Spleen (tissue), 11 donors: ENCODE measurements around the gene FARP1. TPM values are rescaled to one million over a fixed set of nuclear protein-coding genes. Genes with fewer than 3 reads are reported as not detected.

Source experiments
- DNase-seq: peaks from one replicate; pipeline ENCODE4 v3.0.0-alpha.2; 2020
- H3K27ac ChIP-seq, 8 donors: fragments of 200-600 bp; sonication (generic) in 7 of 8; 1 replicate in 4 of 8; 2 replicates in 4 of 8; pipeline versions ENCODE4 v1.5.0 to v1.8.0; 2016 to 2021; ENCODE audit warnings: inconsistent platforms in 4 of 8, mild to moderate bottlenecking in 4 of 8, moderate library complexity in 1 of 8
- H3K27me3 ChIP-seq, 7 donors: fragments of 200-600 bp; sonication (generic) in 6 of 7; replicated peaks in 1 of 7; 1 replicate in 4 of 7; 2 replicates in 3 of 7; pipeline versions ENCODE4 v1.5.0 to v1.8.0; 2016 to 2021; ENCODE audit warnings: inconsistent platforms in 3 of 7, mild to moderate bottlenecking in 1 of 7
- H3K36me3 ChIP-seq, 6 donors: fragments of 200-600 bp; sonication (generic) in 5 of 6; 1 replicate in 4 of 6; 2 replicates in 2 of 6; pipeline versions ENCODE4 v1.5.0 to v1.8.0; 2016 to 2021; ENCODE audit warnings: inconsistent platforms in 2 of 6
- H3K4me1 ChIP-seq, 6 donors: fragments of 200-600 bp; sonication (generic) in 5 of 6; 1 replicate in 3 of 6; 2 replicates in 3 of 6; pipeline versions ENCODE4 v1.5.0 to v1.8.0; 2016 to 2021; ENCODE audit warnings: inconsistent platforms in 3 of 6
- H3K4me3 ChIP-seq, 8 donors: fragments of 200-600 bp; sonication (generic) in 7 of 8; 1 replicate in 4 of 8; 2 replicates in 4 of 8; pipeline versions ENCODE4 v1.5.0 to v1.8.0; 2016 to 2021; ENCODE audit warnings: inconsistent platforms in 4 of 8, mild to moderate bottlenecking in 4 of 8, moderate library complexity in 2 of 8
- H3K9me3 ChIP-seq, 8 donors: fragments of 200-600 bp; sonication (generic) in 7 of 8; 1 replicate in 4 of 8; 2 replicates in 4 of 8; pipeline versions ENCODE4 v1.5.0 to v1.8.0; 2016 to 2021; ENCODE audit warnings: inconsistent platforms in 4 of 8
- CTCF ChIP-seq, 11 experiments: fragments of 200-600 bp in 7 of 11; fragments of 450-650 bp in 4 of 11; sonication (generic) in 4 of 11; IDR thresholded peaks in 8 of 11; conservative IDR thresholded peaks in 3 of 11; 1 replicate in 7 of 11; 2 replicates in 4 of 11; pipeline versions ENCODE4 v1.4.0 to v1.8.0; 2016 to 2021; ENCODE audit warnings: antibody characterized with exemption in 11 of 11, inconsistent platforms in 4 of 11, mild to moderate bottlenecking in 1 of 11
- POLR2A ChIP-seq, 3 donors: fragments of 450-650 bp; IDR thresholded peaks; one replicate each; pipeline ENCODE4 v1.5.1; 2017; ENCODE audit warnings: antibody characterized with exemption in 3 of 3, mild to moderate bottlenecking in 1 of 3
- POLR2AphosphoS5 ChIP-seq, 3 donors: sonication (generic); formaldehyde crosslinking; IDR thresholded peaks; one replicate each; pipeline ENCODE4 v1.5.1; 2017; ENCODE audit warnings: antibody characterized with exemption in 3 of 3
- WGBS, 5 donors: extraction: QIAGEN DNeasy Blood & Tissue Kit in 3 of 5; methylation state at CpG; one replicate each; pipeline versions ENCODE4 v1.1.5 to v1.1.7; 2013 to 2018; 5-methylcytosine and 5-hydroxymethylcytosine counted together
- intact Hi-C: fragments of 100-400 bp; cut with DNase I; formaldehyde crosslinking; loops from one replicate; pipeline ENCODE4 v1.15.0; 2023; ENCODE audit warnings: low total_unique reads
- polyA plus RNA-seq, 3 donors: library from polyadenylated mRNA; stranded (reverse); fragments of 200-250 nt; gene quantifications; one replicate each; pipeline ENCODE4 v1.2.1, GENCODE V29; 2013
- total RNA-seq, 7 donors: library from RNA; depleted of rRNA in 3 of 7; stranded (reverse); fragments of >200 nt in 3 of 7; fragmentation: NEBNext Ultra II Directional in 4 of 7; extraction: Animal tissue kit (Norgen Biotek cat#: 25700) in 4 of 7; gene quantifications; one replicate each; pipeline versions ENCODE4 v1.1.0 to v1.2.1, GENCODE V29; 2016 to 2021
- donor health status: healthy with polysubstance abuse.
- donor health status: DM: no; HTN: no; CAD: no; lungs with moderate emphysema.
- donor health status: DM: no; HTN: no; CAD: no.
- donor health status: Bipolar disorder and iron deficiency.
- donor health status: healthy.
- donor health status: DM: no; HTN: no; CAD: no.
- donor health status: DM: yes; HTN: yes; CAD: no.

Gene FARP1
- total and polyA plus RNA-seq, 10 donors, result 3.7 to 60.9 (median 33.0) TPM

DNA sequence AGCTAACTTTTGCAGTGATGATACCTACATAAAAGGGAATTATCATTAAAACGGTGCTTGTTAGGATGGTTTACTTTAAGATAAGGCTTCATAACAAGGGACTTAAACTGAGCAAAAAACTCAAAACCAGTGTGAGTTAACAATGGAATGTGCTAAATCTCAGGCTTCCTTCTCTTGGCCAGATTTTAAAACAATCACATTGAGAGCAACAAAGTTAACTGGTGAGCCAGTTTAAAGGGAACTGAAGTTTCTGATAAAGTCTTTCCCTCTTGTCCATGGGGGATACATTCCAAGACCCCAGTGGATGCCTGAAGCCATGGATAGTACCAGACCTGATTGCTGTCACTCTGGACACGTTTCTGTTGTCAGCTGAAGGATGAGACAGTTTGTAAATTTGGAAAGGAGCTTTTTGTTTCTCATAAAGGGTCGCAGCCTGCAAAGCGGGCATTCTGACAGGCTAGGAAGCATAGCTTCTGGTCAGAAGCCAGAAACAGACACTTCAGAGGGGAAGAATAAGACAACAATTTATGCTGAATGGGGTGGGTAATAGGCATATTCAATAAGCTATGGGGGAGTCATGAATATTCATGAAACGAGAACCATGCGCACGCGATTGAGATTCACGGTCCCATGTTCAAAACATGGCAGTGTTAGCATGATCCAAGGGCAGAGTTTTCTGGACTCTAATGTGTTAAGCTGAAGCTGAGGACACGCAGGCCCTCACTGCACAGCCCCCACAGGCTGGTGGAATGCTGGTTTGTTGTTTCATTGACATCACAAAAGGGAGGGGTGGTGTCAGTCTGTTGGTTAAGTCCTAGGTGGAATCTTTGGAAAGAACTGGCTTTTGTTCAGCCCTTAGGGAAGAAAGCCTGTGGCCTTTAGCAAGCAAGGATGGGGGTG lies 184.7 kb downstream of the FARP1 start:
- Histone ChIP-seq H3K4me3 (no peak overlapping the region), H3K9me3 (no peaks in the 10 kb centered on the region), H3K36me3 (no peaks in the 10 kb centered on the region), H3K27ac (no peak overlapping the region), H3K27me3 (no peaks in the 10 kb centered on the region), H3K4me1 (peaks cover 0 to 5% (median 0%) of the 10 kb centered on the region in 6 donors)
- TF ChIP-seq CTCF (IDR thresholded peaks at IDR 0.05 in 8 of 11, conservative IDR thresholded peaks at IDR 0.05 in 3 of 11) (no peak), POLR2AphosphoS5 (IDR thresholded peaks at IDR 0.05) (no peak), POLR2A (IDR thresholded peaks at IDR 0.05) (no peak)
- DNase-seq, result no peak
- intact Hi-C loops, result no loop called here
- WGBS, 5 donors, result 74 to 84% (median 78%) methylated on average over 10 of the region's 10 CpGs

DNA sequence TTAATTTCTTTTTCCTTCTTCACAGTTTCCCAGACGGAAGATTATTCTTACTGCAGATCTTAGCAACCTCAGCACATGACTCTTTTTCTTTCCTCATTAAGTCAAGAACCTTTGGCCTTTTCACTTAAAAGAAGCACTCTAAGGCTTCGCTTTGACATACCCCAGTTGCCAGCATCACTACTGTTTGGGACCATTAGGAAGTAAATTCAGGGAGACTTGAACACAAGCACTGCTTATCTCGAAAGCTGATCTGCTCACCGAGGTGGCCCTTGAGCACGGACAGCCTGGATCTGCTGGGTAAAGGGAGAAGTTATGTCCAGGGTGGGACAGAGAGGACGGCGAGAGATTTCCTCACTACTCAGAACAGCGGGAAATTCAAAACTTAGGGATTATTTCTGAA lies 185.6 kb downstream of the FARP1 start:
- Histone ChIP-seq H3K9me3 (no peaks in the 10 kb centered on the region), H3K4me1 (peaks cover 0 to 5% (median 0%) of the 10 kb centered on the region in 6 donors), H3K4me3 (no peak overlapping the region), H3K27ac (no peak overlapping the region), H3K27me3 (no peaks in the 10 kb centered on the region), H3K36me3 (no peaks in the 10 kb centered on the region)
- intact Hi-C loops, result no loop called here
- TF ChIP-seq POLR2A (IDR thresholded peaks at IDR 0.05), result no peak
- no peak for TF ChIP-seq CTCF (IDR thresholded peaks at IDR 0.05 in 8 of 11, conservative IDR thresholded peaks at IDR 0.05 in 3 of 11)
- no peak for TF ChIP-seq POLR2AphosphoS5 (IDR thresholded peaks at IDR 0.05)
- WGBS, 5 donors, result 81 to 92% (median 87%) methylated on average over 8 of the region's 8 CpGs
- no peak for DNase-seq

GRCh38 chr13:98332222-98332621 lies 189.3 kb downstream of the FARP1 start:
- Histone ChIP-seq H3K9me3 (peaks cover 0 to 10% (median 0%) of the 10 kb centered on the region in 8 donors), H3K4me1 (peaks cover 0 to 5% (median 0%) of the 10 kb centered on the region in 6 donors), H3K27ac (no peak overlapping the region), H3K27me3 (no peaks in the 10 kb centered on the region), H3K4me3 (no peak overlapping the region), H3K36me3 (no peaks in the 10 kb centered on the region)
- TF ChIP-seq CTCF (IDR thresholded peaks at IDR 0.05 in 8 of 11, conservative IDR thresholded peaks at IDR 0.05 in 3 of 11) (no peak), POLR2A (IDR thresholded peaks at IDR 0.05) (no peak), POLR2AphosphoS5 (IDR thresholded peaks at IDR 0.05) (no peak)
- intact Hi-C loops, result no loop called here
- 84 to 90% (median 86%) methylated on average over 2 of the region's 2 CpGs for WGBS, 5 donors
- DNase-seq, result no peak

- DNase-seq, result no peak
- WGBS, 5 donors, result 90 to 98% (median 94%) methylated on average over 5 of the region's 5 CpGs
- intact Hi-C loops, result no loop called here
These were observed 189.8 kb downstream of the FARP1 start for GRCh38 chr13:98332691-98333090.

More at GRCh38 chr13:98332691-98333090, 189.8 kb downstream of the FARP1 start:
- Histone ChIP-seq H3K27ac (no peak overlapping the region), H3K9me3 (peaks cover 0 to 10% (median 0%) of the 10 kb centered on the region in 8 donors), H3K4me3 (no peak overlapping the region), H3K27me3 (no peaks in the 10 kb centered on the region), H3K36me3 (no peaks in the 10 kb centered on the region), H3K4me1 (peaks cover 0 to 5% (median 0%) of the 10 kb centered on the region in 6 donors)
- no peak for TF ChIP-seq CTCF (IDR thresholded peaks at IDR 0.05 in 8 of 11, conservative IDR thresholded peaks at IDR 0.05 in 3 of 11)
- TF ChIP-seq POLR2AphosphoS5 (IDR thresholded peaks at IDR 0.05), result no peak
